Measurements from ENCODE around the gene PCCB.
A peak's percentile ranks its signal among the peaks of the same experiment; 100 is the strongest.

Gene PCCB

GRCh38 chr3:136249091-136249490 is 1.0 kb upstream of the PCCB start:
- TF ChIP-seq, protein P1, sequence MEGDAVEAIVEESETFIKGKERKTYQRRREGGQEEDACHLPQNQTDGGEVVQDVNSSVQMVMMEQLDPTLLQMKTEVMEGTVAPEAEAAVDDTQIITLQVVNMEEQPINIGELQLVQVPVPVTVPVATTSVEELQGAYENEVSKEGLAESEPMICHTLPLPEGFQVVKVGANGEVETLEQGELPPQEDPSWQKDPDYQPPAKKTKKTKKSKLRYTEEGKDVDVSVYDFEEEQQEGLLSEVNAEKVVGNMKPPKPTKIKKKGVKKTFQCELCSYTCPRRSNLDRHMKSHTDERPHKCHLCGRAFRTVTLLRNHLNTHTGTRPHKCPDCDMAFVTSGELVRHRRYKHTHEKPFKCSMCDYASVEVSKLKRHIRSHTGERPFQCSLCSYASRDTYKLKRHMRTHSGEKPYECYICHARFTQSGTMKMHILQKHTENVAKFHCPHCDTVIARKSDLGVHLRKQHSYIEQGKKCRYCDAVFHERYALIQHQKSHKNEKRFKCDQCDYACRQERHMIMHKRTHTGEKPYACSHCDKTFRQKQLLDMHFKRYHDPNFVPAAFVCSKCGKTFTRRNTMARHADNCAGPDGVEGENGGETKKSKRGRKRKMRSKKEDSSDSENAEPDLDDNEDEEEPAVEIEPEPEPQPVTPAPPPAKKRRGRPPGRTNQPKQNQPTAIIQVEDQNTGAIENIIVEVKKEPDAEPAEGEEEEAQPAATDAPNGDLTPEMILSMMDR (IDR thresholded peaks at IDR 0.05), result no peak
- TF ChIP-seq ZFX (IDR thresholded peaks at IDR 0.05; ENCODE audit: borderline replicate concordance), result no peak
- peak overlapping the region; percentile 96 for H3K27ac ChIP-seq

- peak overlapping the region; percentile 96 for H3K27ac ChIP-seq
- TF ChIP-seq, protein P1 (IDR thresholded peaks at IDR 0.05), result no peak
- TF ChIP-seq ZFX (IDR thresholded peaks at IDR 0.05; ENCODE audit: borderline replicate concordance), result no peak
Observed at GRCh38 chr3:136249593-136249992, 547 bp upstream of the PCCB start.

- TF ChIP-seq, protein P1 (IDR thresholded peaks at IDR 0.05), result no peak
- TF ChIP-seq ZFX (IDR thresholded peaks at IDR 0.05; ENCODE audit: borderline replicate concordance), result no peak
- peak overlapping the region; percentile 96 for H3K27ac ChIP-seq
Observed at GRCh38 chr3:136250903-136251460, 842 bp downstream of the PCCB start.

GRCh38 chr3:136251511-136251910 is 1.4 kb downstream of the PCCB start:
- peak overlapping the region; percentile 96 for H3K27ac ChIP-seq
- TF ChIP-seq ZFX (IDR thresholded peaks at IDR 0.05; ENCODE audit: borderline replicate concordance), result no peak
- TF ChIP-seq, protein P1 (IDR thresholded peaks at IDR 0.05), result no peak

- H3K27ac ChIP-seq, result no peak overlapping the region
- TF ChIP-seq, protein P1 (IDR thresholded peaks at IDR 0.05), result no peak
Observed at GRCh38 chr3:136255672-136256406, 5.7 kb downstream of the PCCB start.

DNA sequence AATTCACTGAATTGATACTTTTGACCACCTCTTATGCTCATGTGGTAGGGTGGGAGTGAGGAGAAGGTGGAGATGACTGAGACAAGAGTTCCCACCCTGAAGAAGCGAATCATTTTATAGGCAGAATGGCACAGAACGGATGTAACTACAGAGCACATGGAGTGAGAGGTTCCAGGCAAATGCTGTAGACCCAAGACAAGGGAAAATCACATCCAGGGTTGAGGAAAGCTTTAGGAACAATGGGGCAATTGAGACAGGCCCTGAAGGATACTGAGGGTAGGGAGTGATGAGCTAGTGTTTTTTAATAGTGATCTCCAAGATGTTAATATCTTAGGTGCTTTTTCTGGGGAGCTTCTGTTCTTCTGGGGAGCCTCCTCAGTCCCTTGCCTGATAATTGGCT is 8.1 kb downstream of the PCCB start:
- no peak for TF ChIP-seq ZFX (IDR thresholded peaks at IDR 0.05; ENCODE audit: borderline replicate concordance)
- TF ChIP-seq, protein P1 (IDR thresholded peaks at IDR 0.05), result no peak
- no peak overlapping the region for H3K27ac ChIP-seq

- no peak for TF ChIP-seq ZFX (IDR thresholded peaks at IDR 0.05; ENCODE audit: borderline replicate concordance)
- TF ChIP-seq, protein P1 (IDR thresholded peaks at IDR 0.05), result no peak
- 0 out of 2 replicates have a peak overlapping the region, but pooled peaks have one; percentile 13 for H3K27ac ChIP-seq
Observed at GRCh38 chr3:136261826-136262225, 11.7 kb downstream of the PCCB start.

Data from 22Rv1 (cell line).